ENCODE data around the gene TSPAN32. TPM values are rescaled to one million over a fixed set of nuclear protein-coding genes. Genes with fewer than 3 reads are reported as not detected.

The TSPAN32 gene
- total RNA-seq, 2 experiments from 2014 or later, result 49.5 to 52.3 TPM

DNA sequence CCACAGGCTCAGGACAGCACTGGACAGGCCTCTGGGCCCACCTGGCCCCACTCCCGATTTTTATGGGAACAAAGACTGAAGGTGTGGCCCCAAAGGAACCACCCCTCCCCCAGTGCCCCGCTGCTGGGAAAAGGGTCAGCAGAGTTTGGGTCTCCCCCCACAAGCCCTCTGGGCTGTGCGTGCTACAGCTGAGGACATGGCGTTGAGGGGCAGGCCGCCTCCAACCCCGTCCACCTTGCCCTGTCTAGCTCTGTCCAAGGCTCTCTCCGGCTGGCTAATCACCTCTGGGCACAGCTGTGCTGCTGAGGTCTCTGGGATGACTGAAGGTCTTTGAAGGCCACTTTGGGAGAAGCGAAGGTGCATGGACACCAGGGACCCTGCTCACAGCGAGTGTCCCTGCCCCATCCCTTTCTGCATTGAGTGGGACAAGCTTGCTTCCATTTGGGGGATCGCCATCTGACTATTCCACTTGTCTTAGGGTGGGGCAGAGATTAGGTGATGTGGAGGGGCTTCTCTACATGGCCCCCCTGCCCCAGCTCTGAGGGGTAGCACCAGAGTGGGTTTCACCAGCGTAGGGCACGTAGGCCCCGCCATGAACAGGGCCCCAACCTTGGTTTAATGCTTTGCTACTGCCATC is 38.0 kb upstream of the TSPAN32 start:
- DNase-seq, result no peak
- peaks cover 20% of the 10 kb centered on the region for H3K4me1 Mint-ChIP-seq
- no peak overlapping the region for H3K27ac Mint-ChIP-seq
- H3K9me3 Mint-ChIP-seq, result no peaks in the 10 kb centered on the region
- no peaks in the 10 kb centered on the region for H3K36me3 Mint-ChIP-seq
- H3K27me3 Mint-ChIP-seq, result peaks cover 6% of the 10 kb centered on the region
- POLR2A ChIA-PET, result no interaction called here
- ATAC-seq (ENCODE audit: low read depth), result no peak
- no peak overlapping the region for H3K4me3 Mint-ChIP-seq

GRCh38 chr11:2264366-2265053 is 37.3 kb upstream of the TSPAN32 start:
- peaks cover 20% of the 10 kb centered on the region for H3K4me1 Mint-ChIP-seq
- H3K27me3 Mint-ChIP-seq, result peaks cover 4% of the 10 kb centered on the region
- no peak overlapping the region for H3K4me3 Mint-ChIP-seq
- POLR2A ChIA-PET, result no interaction called here
- no peak for DNase-seq
- no peak overlapping the region for H3K27ac Mint-ChIP-seq
- no peaks in the 10 kb centered on the region for H3K9me3 Mint-ChIP-seq
- no peaks in the 10 kb centered on the region for H3K36me3 Mint-ChIP-seq
- no peak for ATAC-seq (ENCODE audit: low read depth)

GRCh38 chr11:2265396-2265795 is 36.4 kb upstream of the TSPAN32 start:
- H3K9me3 Mint-ChIP-seq, result no peaks in the 10 kb centered on the region
- no peaks in the 10 kb centered on the region for H3K36me3 Mint-ChIP-seq
- POLR2A ChIA-PET, result interaction anchor here (1.6 kb wide), 1 partner anchor 36 kb away, joined by 4 read pairs; the partner anchor contains the start of genes C11orf21 and TSPAN32
- H3K4me1 Mint-ChIP-seq, result peaks cover 20% of the 10 kb centered on the region
- H3K4me3 Mint-ChIP-seq, result peak overlapping the region; percentile 64
- H3K27me3 Mint-ChIP-seq, result peaks cover 5% of the 10 kb centered on the region
- ATAC-seq (ENCODE audit: low read depth), result peak; percentile 48
- DNase-seq, result no peak
- peak overlapping the region; percentile 61 for H3K27ac Mint-ChIP-seq

GRCh38 chr11:2265854-2266585 is 35.8 kb upstream of the TSPAN32 start:
- no peaks in the 10 kb centered on the region for H3K9me3 Mint-ChIP-seq
- no peaks in the 10 kb centered on the region for H3K36me3 Mint-ChIP-seq
- ATAC-seq (ENCODE audit: low read depth) (no peak), DNase-seq (no peak)
- peaks cover 8% of the 10 kb centered on the region for H3K27me3 Mint-ChIP-seq
- peak overlapping the region; percentile 61 for H3K27ac Mint-ChIP-seq
- peak overlapping the region; percentile 64 for H3K4me3 Mint-ChIP-seq
- H3K4me1 Mint-ChIP-seq, result peaks cover 22% of the 10 kb centered on the region
- POLR2A ChIA-PET, result interaction anchor here (1.6 kb wide), 1 partner anchor 36 kb away, joined by 4 read pairs; the partner anchor contains the start of genes C11orf21 and TSPAN32

DNA sequence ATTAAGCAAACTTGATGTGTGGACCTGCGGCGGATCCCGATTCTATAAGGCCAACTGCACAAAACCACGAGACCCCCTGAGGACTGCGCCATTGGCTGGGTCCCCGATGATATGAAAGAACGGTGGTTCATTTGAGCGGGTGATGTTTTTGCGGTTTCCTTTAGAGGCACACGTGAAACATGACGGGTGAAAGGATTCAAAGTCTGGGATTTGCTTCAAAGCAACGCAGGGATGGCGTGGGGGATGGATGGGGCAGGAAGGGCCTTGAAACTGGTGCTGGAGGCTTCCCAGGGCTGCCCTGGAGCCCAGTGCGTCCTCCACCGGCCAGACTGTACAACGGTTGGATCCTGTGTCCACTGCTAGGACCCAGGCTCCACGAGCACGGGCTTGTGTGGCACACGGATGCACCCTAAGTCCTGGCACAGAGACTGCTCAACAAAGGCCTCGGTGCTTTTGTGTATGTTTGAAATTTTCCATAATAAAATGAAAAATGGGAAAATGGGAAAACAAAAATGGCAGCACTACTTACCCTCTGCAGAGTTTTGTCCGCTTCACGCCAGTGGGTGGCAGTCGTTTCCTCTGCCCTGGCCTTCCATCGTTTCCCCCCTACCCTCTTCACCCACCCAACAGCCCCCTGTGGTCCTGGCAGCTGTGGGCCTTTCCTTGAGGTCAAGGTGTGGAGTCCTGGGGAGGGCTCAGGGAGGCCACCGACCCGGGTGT is 35.1 kb upstream of the TSPAN32 start:
- no peaks in the 10 kb centered on the region for H3K36me3 Mint-ChIP-seq
- H3K9me3 Mint-ChIP-seq, result no peaks in the 10 kb centered on the region
- peaks cover 12% of the 10 kb centered on the region for H3K27me3 Mint-ChIP-seq
- H3K4me1 Mint-ChIP-seq, result peaks cover 22% of the 10 kb centered on the region
- H3K4me3 Mint-ChIP-seq, result peak overlapping the region; percentile 64
- POLR2A ChIA-PET, result interaction anchor here (0.8 to 1.6 kb wide), 2 partner anchors 35 to 111 kb away, joined by 3 to 4 read pairs; partner anchors contain the start of genes C11orf21, CD81 and TSPAN32
- DNase-seq, result no peak
- ATAC-seq (ENCODE audit: low read depth), result no peak
- no peak overlapping the region for H3K27ac Mint-ChIP-seq

GRCh38 chr11:2267306-2267850 is 34.4 kb upstream of the TSPAN32 start:
- POLR2A ChIA-PET, result interaction anchor here (0.8 kb wide), 1 partner anchor 110 kb away, joined by 3 read pairs; the partner anchor contains the start of gene CD81
- no peaks in the 10 kb centered on the region for H3K9me3 Mint-ChIP-seq
- peaks cover 18% of the 10 kb centered on the region for H3K27me3 Mint-ChIP-seq
- no peaks in the 10 kb centered on the region for H3K36me3 Mint-ChIP-seq
- H3K27ac Mint-ChIP-seq, result no peak overlapping the region
- peaks cover 22% of the 10 kb centered on the region for H3K4me1 Mint-ChIP-seq
- H3K4me3 Mint-ChIP-seq, result no peak overlapping the region
- ATAC-seq (ENCODE audit: low read depth), result no peak
- DNase-seq, result no peak

DNA sequence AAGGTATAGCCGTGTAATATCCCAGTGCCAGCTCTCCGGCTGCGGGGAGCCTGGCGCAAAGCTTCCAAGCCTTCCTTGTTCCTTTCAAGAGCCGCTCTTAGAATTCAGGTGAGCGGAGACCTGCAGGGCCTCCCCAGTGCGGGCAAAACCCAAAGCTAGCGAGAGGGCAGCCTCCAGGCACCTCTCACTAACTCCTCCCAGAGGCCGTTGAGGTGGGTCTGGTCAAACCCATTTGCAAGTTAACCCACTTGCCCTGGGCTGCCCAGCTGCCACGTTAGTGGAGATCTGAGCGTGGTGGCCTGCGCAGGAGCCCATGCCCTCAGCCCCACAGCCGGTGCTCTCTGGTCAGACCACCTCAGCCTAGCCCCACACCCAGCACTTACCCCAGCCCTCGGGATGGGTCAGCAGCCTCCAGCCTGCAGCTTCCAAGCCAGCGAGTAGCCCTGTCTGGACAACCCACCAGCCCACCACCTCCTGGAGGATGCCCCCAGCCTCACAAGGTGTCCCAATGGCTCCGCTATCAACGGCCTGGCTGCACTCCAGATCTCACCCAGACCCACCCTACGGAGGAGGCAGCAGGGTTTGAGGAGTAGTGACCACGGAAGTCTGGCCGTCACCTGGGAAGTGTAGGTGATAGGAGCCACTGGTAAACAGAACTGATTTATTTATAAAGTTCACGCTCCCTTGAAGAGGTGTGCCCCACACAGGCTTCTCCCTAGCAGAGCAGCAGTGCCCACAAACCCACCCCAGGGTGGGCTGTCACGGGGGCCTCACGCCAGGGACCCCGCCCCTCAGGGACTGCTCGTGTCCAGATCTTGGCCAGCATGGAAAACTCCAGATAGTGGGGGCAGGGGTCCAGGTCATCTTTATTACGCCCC is 33.7 kb upstream of the TSPAN32 start:
- Mint-ChIP-seq H3K36me3 (no peaks in the 10 kb centered on the region), H3K4me3 (peak overlapping the region; percentile 19), H3K4me1 (peaks cover 22% of the 10 kb centered on the region), H3K27me3 (peaks cover 25% of the 10 kb centered on the region), H3K27ac (no peak overlapping the region), H3K9me3 (no peaks in the 10 kb centered on the region)
- POLR2A ChIA-PET, result interaction anchor here (0.6 kb wide), 1 partner anchor 28 kb away, joined by 3 read pairs; no protein-coding TSS in a partner anchor
- ATAC-seq (ENCODE audit: low read depth), result no peak
- no peak for DNase-seq

- Mint-ChIP-seq H3K36me3 (no peaks in the 10 kb centered on the region), H3K27ac (no peak overlapping the region), H3K9me3 (no peaks in the 10 kb centered on the region), H3K27me3 (peaks cover 32% of the 10 kb centered on the region), H3K4me3 (peak overlapping the region; percentile 65), H3K4me1 (peaks cover 22% of the 10 kb centered on the region)
- DNase-seq (peak; percentile 61), ATAC-seq (ENCODE audit: low read depth) (peak; percentile 10)
- POLR2A ChIA-PET, result interaction anchor here (0.7 to 1.0 kb wide), 2 partner anchors 18 to 108 kb away, joined by 3 read pairs; partner anchors contain the start of gene CD81
Measured at GRCh38 chr11:2268729-2269600, 32.8 kb upstream of the TSPAN32 start.

- Mint-ChIP-seq H3K27me3 (peaks cover 32% of the 10 kb centered on the region), H3K4me1 (peaks cover 22% of the 10 kb centered on the region), H3K9me3 (no peaks in the 10 kb centered on the region), H3K27ac (no peak overlapping the region), H3K36me3 (no peaks in the 10 kb centered on the region), H3K4me3 (peak overlapping the region; percentile 65)
- DNase-seq, result peak; percentile 64
- POLR2A ChIA-PET, result interaction anchor here (0.7 to 1.0 kb wide), 2 partner anchors 17 to 107 kb away, joined by 3 read pairs; partner anchors contain the start of gene CD81
- peak; percentile 44 for ATAC-seq (ENCODE audit: low read depth)
Measured at GRCh38 chr11:2269601-2270321, 32.1 kb upstream of the TSPAN32 start.

DNA sequence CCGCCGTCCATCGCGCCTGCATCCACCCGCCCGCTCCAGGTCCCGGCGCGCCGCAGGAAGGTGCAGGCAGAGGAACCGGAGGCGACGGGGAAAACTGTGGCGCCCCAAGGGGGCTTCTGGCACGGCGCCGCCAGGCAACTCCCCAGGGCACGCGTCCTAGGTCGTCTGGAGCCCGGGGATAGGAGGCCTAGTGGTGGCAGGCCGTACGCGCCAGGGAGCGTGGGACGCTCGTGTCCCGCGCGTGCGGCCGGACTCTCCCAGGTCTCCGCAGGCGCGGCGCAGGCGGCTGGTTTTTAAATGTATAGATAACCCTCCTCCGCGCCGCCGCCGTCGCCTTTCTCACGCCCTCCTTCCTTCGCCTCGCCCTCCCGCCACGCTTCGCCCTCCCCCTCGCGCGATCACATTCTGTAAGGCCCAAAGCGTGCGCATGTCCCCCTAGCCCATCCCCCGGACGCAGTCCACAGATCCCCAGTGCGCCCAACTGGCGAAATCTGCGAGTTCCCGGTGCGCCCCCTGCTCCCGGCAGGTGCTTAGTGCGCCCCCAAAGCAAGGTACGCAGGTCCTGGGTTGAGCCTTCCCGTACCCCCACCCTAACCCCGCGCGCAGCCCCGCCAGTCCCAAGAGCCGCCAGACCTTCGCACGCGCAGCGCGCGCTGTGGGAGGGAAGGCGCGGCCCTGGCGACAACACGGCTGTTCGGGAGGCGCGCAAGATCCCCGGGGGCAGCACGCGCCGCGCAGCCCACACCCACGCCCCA is 31.3 kb upstream of the TSPAN32 start, which contains the start of gene ASCL2:
Gene ASCL2 (minus strand): TSS at position 267 of the 755 bp plus-strand sequence. CDS start 256 bp downstream, at position 11.
- Mint-ChIP-seq H3K27ac (no peak within 1 kb of the TSS), H3K4me3 (peak within 1 kb of the TSS; percentile 65)

More for the DNA sequence above, 31.3 kb upstream of the TSPAN32 start, which contains the start of gene ASCL2:
- H3K36me3 Mint-ChIP-seq, result no peaks in the 10 kb centered on the region
- peaks cover 17% of the 10 kb centered on the region for H3K4me1 Mint-ChIP-seq
- H3K27me3 Mint-ChIP-seq, result peaks cover 32% of the 10 kb centered on the region
- H3K9me3 Mint-ChIP-seq, result no peaks in the 10 kb centered on the region
- POLR2A ChIA-PET, result no interaction called here
- DNase-seq, result no peak
- no peak for ATAC-seq (ENCODE audit: low read depth)
